H1 (cell line): ENCODE results near the gene CWC27. TPM values are rescaled to one million over a fixed set of nuclear protein-coding genes. Genes with fewer than 3 reads are reported as not detected.

Source experiments
- CTCF ChIA-PET: fragments of 300-600 bp; sonication (Branson Sonifier 250); formaldehyde crosslinking; loops from one replicate; lab custom pipeline; 2021; ENCODE audit not compliant: partially characterized antibody; lab: Charles Lee
- POLR2A ChIA-PET: fragments of 300-600 bp; sonication (Branson Sonifier 250); formaldehyde crosslinking; loops from one replicate; lab custom pipeline; 2021; ENCODE audit warnings: inconsistent platforms; ENCODE audit not compliant: partially characterized antibody; lab: Charles Lee
- DNase-seq, 2 experiments: peaks; one replicate each; pipeline versions ENCODE4 v3.0.0 to v3.0.0-alpha.2; 2010 to 2022; ENCODE audit warnings: low spot score in 2 of 2, low read depth in 1 of 2, mixed read lengths in 1 of 2
- FAIRE-seq: peaks from 2 replicates; lab custom pipeline; 2011; peaks lifted over from hg19 to GRCh38; lab: Jason Lieb, UNC
- H2AFZ ChIP-seq: 2 replicates; pipeline ENCODE4 v1.8.1; 2012; ENCODE audit warnings: low read length, inconsistent platforms
- H2AK5ac ChIP-seq: 2 replicates; pipeline ENCODE4 v1.6.1; 2013; ENCODE audit warnings: low read depth, low read length
- H2BK120ac ChIP-seq: replicated peaks from 2 replicates; pipeline ENCODE3; 2013; ENCODE audit warnings: low read depth, low read length, inconsistent platforms
- H2BK12ac ChIP-seq: 2 replicates; pipeline ENCODE4 v1.6.1; 2013; ENCODE audit warnings: low read depth, low read length
- H2BK15ac ChIP-seq: 2 replicates; pipeline ENCODE4 v1.6.1; 2013; ENCODE audit warnings: low read length
- H2BK20ac ChIP-seq: 2 replicates; pipeline ENCODE4 v1.6.1; 2013; ENCODE audit warnings: low read length
- H2BK5ac ChIP-seq: 2 replicates; pipeline ENCODE4 v1.6.1; 2013; ENCODE audit warnings: low read depth, low read length
- H3K14ac ChIP-seq: 2 replicates; pipeline ENCODE4 v1.6.1; 2013; ENCODE audit warnings: inconsistent platforms; ENCODE audit not compliant: insufficient read length
- H3K18ac ChIP-seq: 2 replicates; pipeline ENCODE4 v1.6.1; 2013; ENCODE audit warnings: low read length; ENCODE audit errors: extremely low read depth
- H3K23ac ChIP-seq: 2 replicates; pipeline ENCODE4 v1.6.1; 2013; ENCODE audit warnings: inconsistent platforms; ENCODE audit not compliant: insufficient read length
- H3K23me2 ChIP-seq: 2 replicates; pipeline ENCODE4 v1.6.1; 2013; ENCODE audit warnings: low read depth, low read length
- H3K27ac ChIP-seq: 2 replicates; pipeline ENCODE4 v1.6.1; 2011; ENCODE audit warnings: low read depth, low read length, inconsistent platforms
- H3K27me3 ChIP-seq, 4 experiments: replicated peaks in 1 of 4; 1 replicate in 1 of 4; 2 replicates in 3 of 4; pipeline versions ENCODE4 v1.6.1 to v1.8.1; 2011 to 2013; ENCODE audit warnings: low read length in 3 of 4, mild to moderate bottlenecking in 3 of 4, inconsistent platforms in 2 of 4, mixed read lengths in 2 of 4, moderate library complexity in 1 of 4; ENCODE audit not compliant: control insufficient read depth in 3 of 4, insufficient read depth in 3 of 4; ENCODE audit errors: extremely low read depth in 1 of 4
- H3K36me3 ChIP-seq, 4 experiments: 2 replicates each; pipeline versions ENCODE4 v1.6.1 to v1.8.1; 2011 to 2013; ENCODE audit warnings: mild to moderate bottlenecking in 4 of 4, low read length in 3 of 4, moderate library complexity in 2 of 4, control low read depth in 1 of 4, inconsistent platforms in 1 of 4; ENCODE audit not compliant: insufficient read depth in 4 of 4, control insufficient read depth in 2 of 4
- H3K4ac ChIP-seq: replicated peaks from 2 replicates; pipeline ENCODE3; 2013; ENCODE audit warnings: low read length, low read depth, mixed read lengths, inconsistent platforms; ENCODE audit not compliant: insufficient read length
- H3K4me1 ChIP-seq, 4 experiments: replicated peaks in 1 of 4; 1 replicate in 1 of 4; 2 replicates in 3 of 4; pipeline versions ENCODE4 v1.6.1 to v1.8.1; 2011 to 2013; ENCODE audit warnings: low read length in 3 of 4, inconsistent platforms in 2 of 4, mixed read lengths in 1 of 4; ENCODE audit not compliant: insufficient read depth in 4 of 4, control insufficient read depth in 3 of 4
- H3K4me2 ChIP-seq, 2 experiments: 2 replicates each; pipeline versions ENCODE4 v1.6.1 to v1.8.1; 2011 to 2013; ENCODE audit warnings: low read depth in 2 of 2, low read length in 2 of 2, control low read depth in 1 of 2, inconsistent platforms in 1 of 2, mild to moderate bottlenecking in 1 of 2; ENCODE audit not compliant: insufficient read depth in 1 of 2
- H3K4me3 ChIP-seq, 4 experiments: fragments of 200-600, 300-600 bp in 1 of 4; sonication (generic), shearing (Covaris generic), sonication (Bioruptor Twin) in 1 of 4; 2 replicates each; pipeline versions ENCODE4 v1.5.1 to v1.8.1; 2011 to 2016; ENCODE audit warnings: low read length in 4 of 4, low read depth in 3 of 4, control low read depth in 2 of 4, inconsistent platforms in 2 of 4, mild to moderate bottlenecking in 2 of 4, mixed read lengths in 1 of 4, moderate library complexity in 1 of 4; ENCODE audit not compliant: insufficient read depth in 2 of 4; ENCODE audit errors: extremely low read depth in 1 of 4
- H3K56ac ChIP-seq: replicated peaks from 2 replicates; pipeline ENCODE3; 2013; ENCODE audit warnings: low read depth, mild to moderate bottlenecking, mixed read lengths, low read length, inconsistent platforms; ENCODE audit not compliant: insufficient read length
- H3K79me1 ChIP-seq: 2 replicates; pipeline ENCODE4 v1.6.1; 2013; ENCODE audit warnings: low read depth, low read length, control low read depth
- H3K79me2 ChIP-seq, 2 experiments: 2 replicates each; pipeline versions ENCODE4 v1.6.1 to v1.8.1; 2012 to 2013; ENCODE audit warnings: low read length in 2 of 2, mild to moderate bottlenecking in 2 of 2, inconsistent platforms in 1 of 2; ENCODE audit not compliant: insufficient read depth in 2 of 2, control insufficient read depth in 1 of 2
- H3K9ac ChIP-seq, 4 experiments: replicated peaks in 1 of 4; 1 replicate in 1 of 4; 2 replicates in 3 of 4; pipeline versions ENCODE4 v1.6.1 to v1.8.1; 2011 to 2013; ENCODE audit warnings: low read depth in 3 of 4, low read length in 3 of 4, control low read depth in 2 of 4, mild to moderate bottlenecking in 2 of 4, moderate library complexity in 2 of 4, inconsistent platforms in 1 of 4; ENCODE audit errors: extremely low read depth in 1 of 4
- H3K9me3 ChIP-seq, 2 experiments: 2 replicates each; pipeline versions ENCODE4 v1.6.1 to v1.8.1; 2012 to 2013; ENCODE audit warnings: mild to moderate bottlenecking in 2 of 2, moderate library complexity in 2 of 2, control low read depth in 1 of 2, inconsistent platforms in 1 of 2, low read depth in 1 of 2, low read length in 1 of 2, mixed read lengths in 1 of 2; ENCODE audit not compliant: insufficient read depth in 2 of 2
- H4K20me1 ChIP-seq, 2 experiments: replicated peaks in 1 of 2; 2 replicates each; pipeline versions ENCODE3 to v1.8.1; 2011 to 2013; ENCODE audit warnings: inconsistent platforms in 2 of 2, low read length in 2 of 2, mild to moderate bottlenecking in 1 of 2; ENCODE audit not compliant: insufficient read depth in 2 of 2, control insufficient read depth in 1 of 2
- H4K5ac ChIP-seq: 2 replicates; pipeline ENCODE4 v1.6.1; 2013; ENCODE audit warnings: low read length, low read depth, mixed read lengths, inconsistent platforms; ENCODE audit not compliant: insufficient read length
- H4K8ac ChIP-seq: 2 replicates; pipeline ENCODE4 v1.8.0; 2013; ENCODE audit warnings: mild to moderate bottlenecking, moderate library complexity, low read length, inconsistent platforms; ENCODE audit not compliant: insufficient read depth; ENCODE audit errors: extremely low read depth
- H4K91ac ChIP-seq: replicated peaks from 2 replicates; pipeline ENCODE3; 2013; ENCODE audit warnings: low read length, mixed read lengths, inconsistent platforms; ENCODE audit not compliant: insufficient read length
- BCL11A ChIP-seq, 2 experiments: IDR thresholded peaks; one replicate each; pipeline ENCODE4 v1.6.1; 2011; ENCODE audit warnings: low read depth in 2 of 2, low read length in 2 of 2, mild to moderate bottlenecking in 2 of 2
- CREB1 ChIP-seq: IDR thresholded peaks from 2 replicates; pipeline ENCODE4 v1.6.1; 2012; ENCODE audit warnings: inconsistent platforms
- HDAC2 ChIP-seq, 2 experiments: fragments of 300-600 bp in 1 of 2; sonication (generic) in 1 of 2; IDR thresholded peaks; 2 replicates each; pipeline ENCODE4 v1.6.1; 2011 to 2012; ENCODE audit warnings: low read depth in 2 of 2, low read length in 2 of 2, mild to moderate bottlenecking in 2 of 2, moderate library complexity in 2 of 2, borderline replicate concordance in 1 of 2, inconsistent platforms in 1 of 2
- HDAC6 ChIP-seq: IDR thresholded peaks from one replicate; pipeline ENCODE4 v1.7.1; 2012; ENCODE audit warnings: low read depth, mild to moderate bottlenecking, inconsistent platforms, low read length, moderate library complexity
- KDM1A ChIP-seq: fragments of 200-600, 300-600 bp; sonication (generic); IDR thresholded peaks from 2 replicates; pipeline ENCODE4 v1.7.1; 2016; ENCODE audit warnings: mild to moderate bottlenecking, low read length, borderline replicate concordance
- PHF8 ChIP-seq: fragments of 200-600 bp; sonication (generic); conservative IDR thresholded peaks from 2 replicates; pipeline ENCODE4 v1.7.1; 2012; ENCODE audit warnings: low read depth, mild to moderate bottlenecking, inconsistent platforms, low read length, moderate library complexity
- SAP30 ChIP-seq: fragments of 300-600 bp; sonication (generic); IDR thresholded peaks from 2 replicates; pipeline ENCODE4 v1.7.1; 2012; ENCODE audit warnings: low read length, moderate library complexity, mild to moderate bottlenecking, inconsistent platforms; ENCODE audit not compliant: insufficient read depth, insufficient replicate concordance
- SIX5 ChIP-seq: IDR thresholded peaks from 2 replicates; pipeline ENCODE4 v1.6.1; 2011; ENCODE audit warnings: mild to moderate bottlenecking, low read depth, low read length
- SRF ChIP-seq: IDR thresholded peaks from 2 replicates; pipeline ENCODE4 v1.6.1; 2011; ENCODE audit warnings: mild to moderate bottlenecking, low read depth, low read length, moderate library complexity
- YY1 ChIP-seq: IDR thresholded peaks from 2 replicates; pipeline ENCODE4 v1.6.1; 2011; ENCODE audit warnings: low read depth, mild to moderate bottlenecking, low read length
- ZNF274 ChIP-seq: IDR thresholded peaks from 2 replicates; pipeline ENCODE4 v1.7.0; 2012; ENCODE audit warnings: low read length, borderline replicate concordance; ENCODE audit errors: extremely low read depth
- WGBS, 2 experiments: shearing (Covaris generic) in 1 of 2; methylation state at CpG; one replicate each; pipeline versions ENCODE4 v1.1.6 to v1.1.7; 2013 to 2015; ENCODE audit warnings: low lambda C conversion rate in 2 of 2, mixed read lengths in 2 of 2, inconsistent platforms in 1 of 2, low coverage in 1 of 2, missing lambda C conversion rate in 1 of 2; ENCODE audit not compliant: insufficient replicate concordance in 2 of 2, insufficient coverage in 1 of 2, insufficient read length in 1 of 2; ENCODE audit errors: extremely low coverage in 1 of 2, missing lambda C conversion rate in 1 of 2; 5-methylcytosine and 5-hydroxymethylcytosine counted together
- polyA plus RNA-seq, 7 experiments: library from polyadenylated mRNA; depleted of rRNA in 3 of 7; stranded (reverse) in 5 of 7; unstranded in 2 of 7; fragments of >200 nt in 5 of 7; fragments of 200-250 nt in 2 of 7; gene quantifications; 1 replicate in 5 of 7; 2 replicates in 1 of 7; 4 replicates in 1 of 7; pipeline versions ENCODE4 v1.2.1 to v1.2.3, GENCODE V29; 2011 to 2013; ENCODE audit warnings: missing spikeins in 2 of 7, mixed read lengths in 2 of 7
- total RNA-seq: library from RNA; stranded (reverse); fragmentation: NEBNext Ultra II Directional; extraction: Animal tissue kit (Norgen Biotek cat#: 25700); gene quantifications from 2 replicates; pipeline ENCODE4 v1.2.1, GENCODE V29; 2021
- TF ChIP-seq, protein P1 (sequence below): IDR thresholded peaks from 2 replicates; pipeline ENCODE4 v1.6.1; 2012; ENCODE audit warnings: low read length, inconsistent platforms

CWC27 gene
- total and polyA plus RNA-seq, 2 of the 8 experiments (the other 6 are each of a cell fraction or from before 2014, with no cell fraction given): 24.9 to 43.4 TPM

- H3K27me3 ChIP-seq: no peaks in the 10 kb centered on the region
- no peak overlapping the region for H3K14ac ChIP-seq
- H2BK15ac ChIP-seq: no peak overlapping the region
- H3K23ac ChIP-seq: no peak overlapping the region
- H3K4me1 ChIP-seq: no peaks in the 10 kb centered on the region
- peaks cover 2% of the 10 kb centered on the region; the same call in 1 of the 2 replicates for H3K79me1 ChIP-seq
- H3K36me3 ChIP-seq: peaks cover 0 to 6% (median 3%) of the 10 kb centered on the region in 4 experiments; a peak in 5 of 8 replicates
- H3K4me2 ChIP-seq: no peak overlapping the region
- no peak overlapping the region for H2AFZ ChIP-seq
- H3K9me3 ChIP-seq: no peaks in the 10 kb centered on the region
- no peaks in the 10 kb centered on the region for H3K23me2 ChIP-seq
- no peak overlapping the region for H2BK12ac ChIP-seq
- H4K20me1 ChIP-seq: no peaks in the 10 kb centered on the region
- no peak overlapping the region for H3K4ac ChIP-seq
- H3K9ac ChIP-seq: peak overlapping the region in 1 of 4 experiments; percentile 8; a peak in 1 of 7 replicates
- no peak overlapping the region for H2BK120ac ChIP-seq
- FAIRE-seq (no peak), DNase-seq (no peak)
- no peak overlapping the region for H4K5ac ChIP-seq
- POLR2A ChIA-PET: no interaction called here
- CTCF ChIA-PET: interaction anchor here (0.6 to 2.5 kb wide), 5 partner anchors 10 to 138 kb away, joined by 3 to 12 read pairs (median 8); no protein-coding TSS in a partner anchor
- H3K18ac ChIP-seq: no peak overlapping the region
- no peak overlapping the region for H2AK5ac ChIP-seq
- no peak overlapping the region for H3K4me3 ChIP-seq
- H2BK5ac ChIP-seq: no peak overlapping the region
- H2BK20ac ChIP-seq: no peak overlapping the region
- 96% methylated on average over 1 of the region's 1 CpG; no CpG with 5 or more reads in 1 of the 2 experiments for WGBS, 2 experiments
- no peak overlapping the region for H4K8ac ChIP-seq
- no peak overlapping the region for H3K27ac ChIP-seq
- no peak overlapping the region for H3K56ac ChIP-seq
- no peak overlapping the region for H4K91ac ChIP-seq
- H3K79me2 ChIP-seq: peaks cover 6 to 55% of the 10 kb centered on the region in 2 experiments; a peak in 3 of 4 replicates
- no peak for TF ChIP-seq ZNF274
- TF ChIP-seq HDAC2 (IDR thresholded peaks at IDR 0.05; ENCODE audit: borderline replicate concordance in 1 of 2, low read depth in 2 of 2, low read length in 2 of 2): no peak
- no peak for TF ChIP-seq YY1
- no peak for TF ChIP-seq SIX5
- TF ChIP-seq SRF: no peak
- no peak for TF ChIP-seq BCL11A (IDR thresholded peaks at IDR 0.05; ENCODE audit: low read depth in 2 of 2, low read length in 2 of 2)
- TF ChIP-seq PHF8: no peak
- no peak for TF ChIP-seq KDM1A
- no peak for TF ChIP-seq SAP30
- TF ChIP-seq CREB1: no peak
- TF ChIP-seq, protein P1, sequence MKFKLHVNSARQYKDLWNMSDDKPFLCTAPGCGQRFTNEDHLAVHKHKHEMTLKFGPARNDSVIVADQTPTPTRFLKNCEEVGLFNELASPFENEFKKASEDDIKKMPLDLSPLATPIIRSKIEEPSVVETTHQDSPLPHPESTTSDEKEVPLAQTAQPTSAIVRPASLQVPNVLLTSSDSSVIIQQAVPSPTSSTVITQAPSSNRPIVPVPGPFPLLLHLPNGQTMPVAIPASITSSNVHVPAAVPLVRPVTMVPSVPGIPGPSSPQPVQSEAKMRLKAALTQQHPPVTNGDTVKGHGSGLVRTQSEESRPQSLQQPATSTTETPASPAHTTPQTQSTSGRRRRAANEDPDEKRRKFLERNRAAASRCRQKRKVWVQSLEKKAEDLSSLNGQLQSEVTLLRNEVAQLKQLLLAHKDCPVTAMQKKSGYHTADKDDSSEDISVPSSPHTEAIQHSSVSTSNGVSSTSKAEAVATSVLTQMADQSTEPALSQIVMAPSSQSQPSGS: no peak
- TF ChIP-seq HDAC6: no peak
Measured at GRCh38 chr5:64773533-64773932, 4.8 kb downstream of the CWC27 start.
